ENCODE measurements around the gene HERC4. TPM values are rescaled to one million over a fixed set of nuclear protein-coding genes. Genes with fewer than 3 reads are reported as not detected.

The HERC4 gene
- total RNA-seq, 1 experiment from 2014 or later: 36.5 TPM

DNA sequence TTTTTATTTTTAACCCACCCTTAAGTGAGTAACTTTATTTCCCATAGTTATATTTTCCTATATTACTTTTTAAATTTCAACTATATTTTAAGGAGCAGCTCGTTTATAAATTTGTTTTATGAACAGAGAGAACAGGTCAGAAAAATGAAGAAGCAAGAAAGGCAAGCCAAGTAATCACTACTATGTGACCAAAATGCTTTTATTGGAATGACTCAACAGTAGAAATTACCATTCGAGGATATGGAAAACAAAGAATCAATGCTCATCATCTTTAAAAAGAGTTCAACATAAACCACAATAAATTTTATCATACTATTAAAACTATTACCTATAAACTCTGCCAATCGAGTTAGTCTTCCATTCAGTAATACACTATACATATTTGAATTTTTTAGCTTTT is 7.6 kb downstream of the HERC4 start:
- H3K27me3 ChIP-seq (ENCODE audit: insufficient read depth, low read length): no peaks in the 10 kb centered on the region
- intact Hi-C loops (cut with micrococcal nuclease): no loop called here
- no peak for TF ChIP-seq ZFX (IDR thresholded peaks at IDR 0.05)
- TF ChIP-seq, protein P1, sequence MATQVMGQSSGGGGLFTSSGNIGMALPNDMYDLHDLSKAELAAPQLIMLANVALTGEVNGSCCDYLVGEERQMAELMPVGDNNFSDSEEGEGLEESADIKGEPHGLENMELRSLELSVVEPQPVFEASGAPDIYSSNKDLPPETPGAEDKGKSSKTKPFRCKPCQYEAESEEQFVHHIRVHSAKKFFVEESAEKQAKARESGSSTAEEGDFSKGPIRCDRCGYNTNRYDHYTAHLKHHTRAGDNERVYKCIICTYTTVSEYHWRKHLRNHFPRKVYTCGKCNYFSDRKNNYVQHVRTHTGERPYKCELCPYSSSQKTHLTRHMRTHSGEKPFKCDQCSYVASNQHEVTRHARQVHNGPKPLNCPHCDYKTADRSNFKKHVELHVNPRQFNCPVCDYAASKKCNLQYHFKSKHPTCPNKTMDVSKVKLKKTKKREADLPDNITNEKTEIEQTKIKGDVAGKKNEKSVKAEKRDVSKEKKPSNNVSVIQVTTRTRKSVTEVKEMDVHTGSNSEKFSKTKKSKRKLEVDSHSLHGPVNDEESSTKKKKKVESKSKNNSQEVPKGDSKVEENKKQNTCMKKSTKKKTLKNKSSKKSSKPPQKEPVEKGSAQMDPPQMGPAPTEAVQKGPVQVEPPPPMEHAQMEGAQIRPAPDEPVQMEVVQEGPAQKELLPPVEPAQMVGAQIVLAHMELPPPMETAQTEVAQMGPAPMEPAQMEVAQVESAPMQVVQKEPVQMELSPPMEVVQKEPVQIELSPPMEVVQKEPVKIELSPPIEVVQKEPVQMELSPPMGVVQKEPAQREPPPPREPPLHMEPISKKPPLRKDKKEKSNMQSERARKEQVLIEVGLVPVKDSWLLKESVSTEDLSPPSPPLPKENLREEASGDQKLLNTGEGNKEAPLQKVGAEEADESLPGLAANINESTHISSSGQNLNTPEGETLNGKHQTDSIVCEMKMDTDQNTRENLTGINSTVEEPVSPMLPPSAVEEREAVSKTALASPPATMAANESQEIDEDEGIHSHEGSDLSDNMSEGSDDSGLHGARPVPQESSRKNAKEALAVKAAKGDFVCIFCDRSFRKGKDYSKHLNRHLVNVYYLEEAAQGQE (IDR thresholded peaks at IDR 0.05; ENCODE audit: low read depth): no peak
- TF ChIP-seq POLR2A (IDR thresholded peaks at IDR 0.05; ENCODE audit: borderline replicate concordance, extremely low read depth, insufficient read depth, insufficient read length): no peak
- TF ChIP-seq TCF7L2 (IDR thresholded peaks at IDR 0.05; ENCODE audit: borderline replicate concordance, extremely low read depth, insufficient read depth, insufficient read length): no peak
- TF ChIP-seq POLR2AphosphoS5 (IDR thresholded peaks at IDR 0.05; ENCODE audit: low read depth, low read length): no peak
- no peak for TF ChIP-seq FOSL1 (IDR thresholded peaks at IDR 0.05; ENCODE audit: low read depth)
- no peak for TF ChIP-seq JUND (IDR thresholded peaks at IDR 0.05)
- TF ChIP-seq EZH2phosphoT487 (IDR thresholded peaks at IDR 0.05; ENCODE audit: borderline replicate concordance): no peak
- TF ChIP-seq, protein P2, sequence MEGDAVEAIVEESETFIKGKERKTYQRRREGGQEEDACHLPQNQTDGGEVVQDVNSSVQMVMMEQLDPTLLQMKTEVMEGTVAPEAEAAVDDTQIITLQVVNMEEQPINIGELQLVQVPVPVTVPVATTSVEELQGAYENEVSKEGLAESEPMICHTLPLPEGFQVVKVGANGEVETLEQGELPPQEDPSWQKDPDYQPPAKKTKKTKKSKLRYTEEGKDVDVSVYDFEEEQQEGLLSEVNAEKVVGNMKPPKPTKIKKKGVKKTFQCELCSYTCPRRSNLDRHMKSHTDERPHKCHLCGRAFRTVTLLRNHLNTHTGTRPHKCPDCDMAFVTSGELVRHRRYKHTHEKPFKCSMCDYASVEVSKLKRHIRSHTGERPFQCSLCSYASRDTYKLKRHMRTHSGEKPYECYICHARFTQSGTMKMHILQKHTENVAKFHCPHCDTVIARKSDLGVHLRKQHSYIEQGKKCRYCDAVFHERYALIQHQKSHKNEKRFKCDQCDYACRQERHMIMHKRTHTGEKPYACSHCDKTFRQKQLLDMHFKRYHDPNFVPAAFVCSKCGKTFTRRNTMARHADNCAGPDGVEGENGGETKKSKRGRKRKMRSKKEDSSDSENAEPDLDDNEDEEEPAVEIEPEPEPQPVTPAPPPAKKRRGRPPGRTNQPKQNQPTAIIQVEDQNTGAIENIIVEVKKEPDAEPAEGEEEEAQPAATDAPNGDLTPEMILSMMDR (IDR thresholded peaks at IDR 0.05 in 2 of 3, conservative IDR thresholded peaks at IDR 0.05 in 1 of 3; ENCODE audit: borderline replicate concordance in 1 of 3, insufficient read depth in 1 of 3, low read depth in 2 of 3, low read length in 2 of 3): no peak
- TF ChIP-seq SRF (IDR thresholded peaks at IDR 0.05; ENCODE audit: low read depth): no peak
- no peak for TF ChIP-seq SIN3A (IDR thresholded peaks at IDR 0.05; ENCODE audit: low read depth)
- DNase-seq (ENCODE audit: low read depth, low spot score): no peak
- RAD21 ChIA-PET (ENCODE audit: low non-redundant PET in 1 of 2, low total read pairs in 2 of 2, uncharacterized antibody in 2 of 2, unreplicated experiment in 2 of 2): no interaction called here
- H3K4me3 ChIP-seq (replicated peaks in 1 of 2; ENCODE audit: low read depth in 1 of 2, low read length in 2 of 2): no peak overlapping the region
- no peak overlapping the region for H3K9ac ChIP-seq (ENCODE audit: low read length)
- BruUV-seq (replicated peaks): no TSS peak
- H3K79me2 ChIP-seq (ENCODE audit: insufficient read depth, low read length): peaks cover 84% of the 10 kb centered on the region
- POLR2A ChIA-PET: no interaction called here
- no peak for ATAC-seq
- H3K9me3 ChIP-seq (ENCODE audit: control insufficient read depth in 1 of 2, insufficient read depth in 1 of 2, low read depth in 1 of 2, low read length in 2 of 2): no peaks in the 10 kb centered on the region
- H3K4me1 ChIP-seq (ENCODE audit: control insufficient read depth in 1 of 2, insufficient read depth in 2 of 2, low read length in 2 of 2): no peaks in the 10 kb centered on the region
- CTCF ChIA-PET: no interaction called here
- no peak overlapping the region for H3K27ac ChIP-seq (ENCODE audit: low read depth, low read length)
- peaks cover 4 to 9% of the 10 kb centered on the region in 2 experiments; a peak in 2 of 4 replicates for H3K36me3 ChIP-seq (ENCODE audit: control insufficient read depth in 1 of 2, insufficient read depth in 2 of 2, low read length in 2 of 2)
- H3K4me2 ChIP-seq (ENCODE audit: low read length): no peak overlapping the region
- H2AFZ ChIP-seq (ENCODE audit: low read depth, low read length, poor library complexity, severe bottlenecking): no peak overlapping the region
- no peaks in the 10 kb centered on the region for H3K9me2 ChIP-seq (ENCODE audit: insufficient read depth)
- no peaks in the 10 kb centered on the region for H4K20me1 ChIP-seq (ENCODE audit: insufficient read depth)
